HepG2 (cell line): ENCODE results near the gene NCOA6. TPM values are rescaled to one million over a fixed set of nuclear protein-coding genes. Genes with fewer than 3 reads are reported as not detected.
A peak's percentile ranks its signal among the peaks of the same experiment; 100 is the strongest.

ENCODE experiments used
- CBX1 ChIP-seq: IDR thresholded peaks from one replicate; pipeline ENCODE4 v1.6.1; 2016; ENCODE audit warnings: antibody characterized with exemption, low read depth
- ERF ChIP-seq: IDR thresholded peaks from 2 replicates; pipeline ENCODE4 v1.6.1; 2018; ENCODE audit warnings: missing biosample characterization, missing genetic modification reagents
- GTF2F1 ChIP-seq: fragments of 150-350 bp; IDR thresholded peaks from 2 replicates; pipeline ENCODE4 v1.6.1; 2014; ENCODE audit warnings: low read length
- HOXA5 ChIP-seq: sonication (generic); formaldehyde crosslinking; IDR thresholded peaks from 2 replicates; pipeline ENCODE4 v1.4.0; 2020; ENCODE audit warnings: missing genetic modification reagents
- JDP2 ChIP-seq: sonication (generic); formaldehyde crosslinking; IDR thresholded peaks from 2 replicates; pipeline ENCODE4 v1.8.1; 2022; ENCODE audit warnings: missing genetic modification reagents, borderline replicate concordance
- KDM5B ChIP-seq: sonication (generic); formaldehyde crosslinking; IDR thresholded peaks from 2 replicates; pipeline ENCODE4 v1.4.0; 2020; ENCODE audit warnings: missing genetic modification reagents, mild to moderate bottlenecking, borderline replicate concordance
- KLF13 ChIP-seq: sonication (generic); formaldehyde crosslinking; IDR thresholded peaks from 2 replicates; pipeline ENCODE4 v1.4.0; 2020; ENCODE audit warnings: mild to moderate bottlenecking, missing genetic modification reagents
- KLF15 ChIP-seq: sonication (generic); formaldehyde crosslinking; IDR thresholded peaks from 2 replicates; pipeline ENCODE4 v1.8.1; 2023; ENCODE audit warnings: borderline replicate concordance, mild to moderate bottlenecking, inconsistent platforms, missing genetic modification reagents, mixed read lengths
- NFE2 ChIP-seq: sonication (generic); formaldehyde crosslinking; IDR thresholded peaks from 2 replicates; pipeline ENCODE4 v1.4.0; 2020; ENCODE audit warnings: missing genetic modification reagents
- NFIB ChIP-seq: sonication (generic); formaldehyde crosslinking; IDR thresholded peaks from 2 replicates; pipeline ENCODE4 v1.9.0; 2021; ENCODE audit warnings: missing genetic modification reagents, mild to moderate bottlenecking, borderline replicate concordance
- POLR2AphosphoS5 ChIP-seq: IDR thresholded peaks from 2 replicates; pipeline ENCODE4 v1.6.1; 2012; ENCODE audit warnings: low read depth, low read length
- RFX5 ChIP-seq: IDR thresholded peaks from 2 replicates; pipeline ENCODE4 v1.6.1; 2011; ENCODE audit warnings: low read depth, low read length, improper control_type of control experiment
- SALL2 ChIP-seq: sonication (generic); formaldehyde crosslinking; IDR thresholded peaks from 2 replicates; pipeline ENCODE4 v1.8.1; 2023; ENCODE audit warnings: mild to moderate bottlenecking, missing genetic modification reagents, inconsistent platforms
- SMAD9 ChIP-seq: sonication (generic); formaldehyde crosslinking; IDR thresholded peaks from 2 replicates; pipeline ENCODE4 v1.5.1; 2020; ENCODE audit warnings: mild to moderate bottlenecking, missing genetic modification reagents
- SRSF1 ChIP-seq: fragments of 200-400 bp; formaldehyde crosslinking; optimal IDR thresholded peaks from 2 replicates; pipeline ENCODE3; 2017; ENCODE audit warnings: mild to moderate bottlenecking, low read depth, low read length, moderate library complexity
- ZBTB7B ChIP-seq: sonication (generic); formaldehyde crosslinking; IDR thresholded peaks from 2 replicates; pipeline ENCODE4 v1.4.0; 2020; ENCODE audit warnings: missing genetic modification reagents
- ZFAT ChIP-seq: sonication (generic); formaldehyde crosslinking; conservative IDR thresholded peaks from 2 replicates; pipeline ENCODE4 v1.8.1; 2023; ENCODE audit warnings: missing genetic modification reagents, inconsistent platforms
- ZNF138 ChIP-seq: sonication (generic); formaldehyde crosslinking; IDR thresholded peaks from 2 replicates; pipeline ENCODE4 v1.5.0; 2020; ENCODE audit warnings: mild to moderate bottlenecking, low read depth, missing genetic modification reagents
- ZNF282 ChIP-seq: fragments of 450-650 bp; IDR thresholded peaks from 2 replicates; pipeline ENCODE4 v1.6.1; 2018; ENCODE audit not compliant: partially characterized antibody
- ZNF562 ChIP-seq: sonication (generic); formaldehyde crosslinking; IDR thresholded peaks from 2 replicates; pipeline ENCODE4 v1.8.0; 2022; ENCODE audit warnings: missing genetic modification reagents, borderline replicate concordance
- ZNF570 ChIP-seq: sonication (generic); formaldehyde crosslinking; IDR thresholded peaks from 2 replicates; pipeline ENCODE4 v1.4.0; 2020; ENCODE audit warnings: mild to moderate bottlenecking, missing genetic modification reagents, borderline replicate concordance
- ZNF782 ChIP-seq: sonication (generic); formaldehyde crosslinking; IDR thresholded peaks from 2 replicates; pipeline ENCODE4 v1.4.0; 2020; ENCODE audit warnings: missing genetic modification reagents, mild to moderate bottlenecking, borderline replicate concordance
- polyA plus RNA-seq, 8 experiments: library from polyadenylated mRNA; depleted of rRNA in 3 of 8; stranded (reverse) in 7 of 8; unstranded in 1 of 8; fragments of >200 nt; fragmentation: Illumina TruSeq in 4 of 8; extraction: Trizol in 4 of 8; gene quantifications; 2 replicates each; pipeline versions ENCODE4 v1.2.1 to v1.2.3, GENCODE V29; 2011 to 2016; ENCODE audit warnings: low read depth in 4 of 8, missing spikeins in 1 of 8, mixed read lengths in 1 of 8; ENCODE audit not compliant: insufficient read depth in 1 of 8
- total RNA-seq, 5 experiments: library from RNA; depleted of rRNA; stranded (reverse); fragments of >200 nt; fragmentation: Illumina TruSeq; extraction: Trizol; gene quantifications; 2 replicates each; pipeline ENCODE4 v1.2.3, GENCODE V29; 2016; ENCODE audit warnings: low read depth in 1 of 5
- TF ChIP-seq, protein P1 (sequence below): sonication (generic); formaldehyde crosslinking; conservative IDR thresholded peaks from 2 replicates; pipeline ENCODE4 v1.8.0; 2022; ENCODE audit warnings: missing genetic modification reagents
- TF ChIP-seq, protein P2 (sequence below): sonication (generic); formaldehyde crosslinking; IDR thresholded peaks from 2 replicates; pipeline ENCODE4 v1.8.0; 2022; ENCODE audit warnings: mild to moderate bottlenecking, missing genetic modification reagents; ENCODE audit not compliant: insufficient replicate concordance
- TF ChIP-seq, protein P3 (sequence below): IDR thresholded peaks from 2 replicates; pipeline ENCODE4 v1.6.1; 2016; ENCODE audit warnings: control low read depth
- TF ChIP-seq, protein P4 (sequence below): sonication (generic); formaldehyde crosslinking; IDR thresholded peaks from 2 replicates; pipeline ENCODE4 v1.8.1; 2023; ENCODE audit warnings: mild to moderate bottlenecking, inconsistent platforms, moderate library complexity, missing genetic modification reagents, borderline replicate concordance

Gene NCOA6
- total and polyA plus RNA-seq, 2 of the 13 experiments (the other 11 are each of a cell fraction or from before 2014, with no cell fraction given) = 11.2 to 29.3 TPM

DNA sequence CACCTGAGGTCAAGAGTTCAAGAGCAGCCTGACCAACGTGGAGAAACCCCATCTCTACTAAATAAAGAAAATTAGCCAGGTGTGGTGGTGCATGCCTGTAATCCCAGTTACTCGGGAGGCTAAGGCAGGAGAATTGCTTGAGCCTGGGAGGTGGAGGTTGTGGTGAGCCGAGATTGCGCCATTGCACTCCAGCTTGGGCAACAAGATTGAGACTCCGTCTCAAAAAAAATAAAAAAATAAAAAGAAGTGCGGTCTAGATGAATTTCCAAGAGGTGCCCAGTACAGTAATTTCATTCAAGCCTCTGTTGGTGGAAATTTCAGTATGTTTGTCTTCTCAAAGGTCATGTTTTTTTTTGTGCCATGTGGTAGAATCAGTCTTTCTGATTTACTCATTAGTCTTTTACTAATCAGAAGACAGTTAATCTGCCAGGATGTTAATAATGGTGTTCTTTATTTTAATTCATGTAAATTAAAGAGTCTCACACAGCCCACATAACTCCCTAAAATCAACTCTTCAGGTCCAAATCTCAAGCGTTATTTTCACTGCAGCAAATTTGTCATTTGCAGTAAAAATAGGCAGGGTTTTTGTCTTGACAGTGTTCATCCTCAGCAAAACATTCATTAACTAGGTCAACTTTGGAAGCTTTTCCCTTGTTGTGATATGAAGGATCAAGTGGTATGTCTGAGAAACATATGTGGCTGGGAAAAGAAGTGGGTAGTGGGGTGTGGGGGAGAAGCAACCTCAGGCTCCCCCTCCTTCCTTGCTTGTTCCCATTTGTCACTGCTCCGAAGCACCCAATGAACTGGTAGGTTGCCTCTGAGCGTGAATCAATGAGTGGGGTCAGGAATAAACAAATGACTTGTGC, 108.0 kb downstream of the NCOA6 start (continued):
- TF ChIP-seq NFIB (CRISPR knock-in tag) (no peak), SMAD9 (CRISPR knock-in tag) (no peak), KLF15 (CRISPR knock-in tag) (no peak), KLF13 (CRISPR knock-in tag) (no peak), NFE2 (CRISPR knock-in tag) (no peak), JDP2 (CRISPR knock-in tag) (no peak), ZNF138 (CRISPR knock-in tag) (no peak), ZBTB7B (0 out of 2 replicates have a peak, but pooled peaks have one; percentile 17), ERF (CRISPR knock-in tag) (0 out of 2 replicates have a peak, but pooled peaks have one; percentile 12), RFX5 (no peak), SALL2 (CRISPR knock-in tag) (no peak), ZFAT (CRISPR knock-in tag) (no peak), POLR2AphosphoS5 (no peak), ZNF570 (CRISPR knock-in tag) (no peak), HOXA5 (CRISPR knock-in tag) (no peak), ZNF782 (no peak), GTF2F1 (no peak), ZNF562 (CRISPR knock-in tag) (no peak), CBX1 (peak; percentile 47), SRSF1 (no peak), KDM5B (no peak), ZNF282 (no peak)
- TF ChIP-seq, protein P1, sequence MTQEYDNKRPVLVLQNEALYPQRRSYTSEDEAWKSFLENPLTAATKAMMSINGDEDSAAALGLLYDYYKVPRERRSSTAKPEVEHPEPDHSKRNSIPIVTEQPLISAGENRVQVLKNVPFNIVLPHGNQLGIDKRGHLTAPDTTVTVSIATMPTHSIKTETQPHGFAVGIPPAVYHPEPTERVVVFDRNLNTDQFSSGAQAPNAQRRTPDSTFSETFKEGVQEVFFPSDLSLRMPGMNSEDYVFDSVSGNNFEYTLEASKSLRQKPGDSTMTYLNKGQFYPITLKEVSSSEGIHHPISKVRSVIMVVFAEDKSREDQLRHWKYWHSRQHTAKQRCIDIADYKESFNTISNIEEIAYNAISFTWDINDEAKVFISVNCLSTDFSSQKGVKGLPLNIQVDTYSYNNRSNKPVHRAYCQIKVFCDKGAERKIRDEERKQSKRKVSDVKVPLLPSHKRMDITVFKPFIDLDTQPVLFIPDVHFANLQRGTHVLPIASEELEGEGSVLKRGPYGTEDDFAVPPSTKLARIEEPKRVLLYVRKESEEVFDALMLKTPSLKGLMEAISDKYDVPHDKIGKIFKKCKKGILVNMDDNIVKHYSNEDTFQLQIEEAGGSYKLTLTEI (CRISPR knock-in tag) = no peak
- TF ChIP-seq, protein P2, sequence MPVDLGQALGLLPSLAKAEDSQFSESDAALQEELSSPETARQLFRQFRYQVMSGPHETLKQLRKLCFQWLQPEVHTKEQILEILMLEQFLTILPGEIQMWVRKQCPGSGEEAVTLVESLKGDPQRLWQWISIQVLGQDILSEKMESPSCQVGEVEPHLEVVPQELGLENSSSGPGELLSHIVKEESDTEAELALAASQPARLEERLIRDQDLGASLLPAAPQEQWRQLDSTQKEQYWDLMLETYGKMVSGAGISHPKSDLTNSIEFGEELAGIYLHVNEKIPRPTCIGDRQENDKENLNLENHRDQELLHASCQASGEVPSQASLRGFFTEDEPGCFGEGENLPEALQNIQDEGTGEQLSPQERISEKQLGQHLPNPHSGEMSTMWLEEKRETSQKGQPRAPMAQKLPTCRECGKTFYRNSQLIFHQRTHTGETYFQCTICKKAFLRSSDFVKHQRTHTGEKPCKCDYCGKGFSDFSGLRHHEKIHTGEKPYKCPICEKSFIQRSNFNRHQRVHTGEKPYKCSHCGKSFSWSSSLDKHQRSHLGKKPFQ (CRISPR knock-in tag) = no peak
- TF ChIP-seq, protein P3, sequence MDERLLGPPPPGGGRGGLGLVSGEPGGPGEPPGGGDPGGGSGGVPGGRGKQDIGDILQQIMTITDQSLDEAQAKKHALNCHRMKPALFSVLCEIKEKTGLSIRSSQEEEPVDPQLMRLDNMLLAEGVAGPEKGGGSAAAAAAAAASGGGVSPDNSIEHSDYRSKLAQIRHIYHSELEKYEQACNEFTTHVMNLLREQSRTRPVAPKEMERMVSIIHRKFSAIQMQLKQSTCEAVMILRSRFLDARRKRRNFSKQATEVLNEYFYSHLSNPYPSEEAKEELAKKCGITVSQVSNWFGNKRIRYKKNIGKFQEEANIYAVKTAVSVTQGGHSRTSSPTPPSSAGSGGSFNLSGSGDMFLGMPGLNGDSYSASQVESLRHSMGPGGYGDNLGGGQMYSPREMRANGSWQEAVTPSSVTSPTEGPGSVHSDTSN (CRISPR knock-in tag) = no peak
- TF ChIP-seq, protein P4, sequence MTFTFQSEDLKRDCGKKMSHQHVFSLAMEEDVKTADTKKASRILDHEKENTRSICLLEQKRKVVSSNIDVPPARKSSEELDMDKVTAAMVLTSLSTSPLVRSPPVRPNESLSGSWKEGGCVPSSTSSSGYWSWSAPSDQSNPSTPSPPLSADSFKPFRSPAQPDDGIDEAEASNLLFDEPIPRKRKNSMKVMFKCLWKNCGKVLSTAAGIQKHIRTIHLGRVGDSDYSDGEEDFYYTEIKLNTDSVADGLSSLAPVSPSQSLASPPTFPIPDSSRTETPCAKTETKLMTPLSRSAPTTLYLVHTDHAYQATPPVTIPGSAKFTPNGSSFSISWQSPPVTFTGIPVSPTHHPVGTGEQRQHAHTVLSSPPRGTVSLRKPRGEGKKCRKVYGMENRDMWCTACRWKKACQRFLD (CRISPR knock-in tag) = no peak
